A549 treated with AZD9567 at 1 μM for 4 hours (cell line): ENCODE measurements around the gene TDRKH. TPM values are rescaled to one million over a fixed set of nuclear protein-coding genes. Genes with fewer than 3 reads are reported as not detected.

Experiments
- total RNA-seq: library from RNA; stranded (reverse); fragments of 200-300 nt; extraction: Qiagen RNA extraction; gene quantifications from 5 replicates; pipeline ENCODE4 v1.2.3, GENCODE V29; 2022; ENCODE audit not compliant: insufficient read depth

The TDRKH gene, protein sequence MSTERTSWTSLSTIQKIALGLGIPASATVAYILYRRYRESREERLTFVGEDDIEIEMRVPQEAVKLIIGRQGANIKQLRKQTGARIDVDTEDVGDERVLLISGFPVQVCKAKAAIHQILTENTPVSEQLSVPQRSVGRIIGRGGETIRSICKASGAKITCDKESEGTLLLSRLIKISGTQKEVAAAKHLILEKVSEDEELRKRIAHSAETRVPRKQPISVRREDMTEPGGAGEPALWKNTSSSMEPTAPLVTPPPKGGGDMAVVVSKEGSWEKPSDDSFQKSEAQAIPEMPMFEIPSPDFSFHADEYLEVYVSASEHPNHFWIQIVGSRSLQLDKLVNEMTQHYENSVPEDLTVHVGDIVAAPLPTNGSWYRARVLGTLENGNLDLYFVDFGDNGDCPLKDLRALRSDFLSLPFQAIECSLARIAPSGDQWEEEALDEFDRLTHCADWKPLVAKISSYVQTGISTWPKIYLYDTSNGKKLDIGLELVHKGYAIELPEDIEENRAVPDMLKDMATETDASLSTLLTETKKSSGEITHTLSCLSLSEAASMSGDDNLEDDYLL
- total RNA-seq = 5.5 to 7.5 TPM (median 6.2 TPM) in 5 replicates

DNA sequence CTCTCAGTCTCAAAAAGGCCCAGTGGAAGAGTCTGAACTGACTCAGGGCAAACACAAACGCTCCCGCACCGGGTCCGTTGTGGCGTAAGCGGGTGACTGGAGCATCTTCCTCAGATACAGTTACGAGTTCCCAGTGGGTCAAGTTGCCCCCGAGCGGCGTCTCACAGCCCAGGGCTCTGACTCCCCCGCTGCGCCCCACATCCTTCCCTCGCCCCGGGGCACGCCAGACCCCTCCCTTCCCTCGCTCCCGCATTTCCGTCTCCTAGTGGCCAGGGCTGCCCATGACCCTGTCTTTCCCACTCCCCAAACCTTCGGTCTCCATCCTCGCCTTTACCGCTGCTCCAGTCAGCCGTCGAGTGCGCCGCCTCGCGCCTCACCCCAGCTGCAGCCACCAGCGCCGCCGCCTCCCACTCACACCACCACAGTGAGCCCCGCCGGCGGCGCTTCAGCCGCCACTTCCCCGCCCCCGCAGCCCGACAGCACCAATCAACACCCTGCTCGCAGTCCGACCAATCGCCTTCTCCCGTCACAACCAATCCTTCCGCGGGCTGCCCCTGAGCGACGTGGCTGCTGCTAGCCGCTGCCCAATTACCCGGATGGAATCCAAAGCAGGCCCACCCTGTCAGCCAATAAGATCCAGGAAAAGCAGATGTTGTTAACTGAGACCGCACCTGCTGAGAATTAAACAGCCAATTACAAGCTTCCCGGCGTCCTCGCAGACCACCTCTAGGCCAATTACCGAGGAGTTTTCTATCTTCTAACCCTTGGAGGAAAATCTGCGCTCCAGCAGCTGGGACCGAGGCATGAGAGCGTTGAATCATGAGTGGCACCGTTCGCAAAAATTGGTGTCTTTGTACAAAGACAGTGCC lies at the start of gene TDRKH:
TSS of gene TDRKH (minus strand) at position 430 of the 869 bp plus-strand sequence. CDS start 7,478 bp downstream, outside the sequence.

DNA sequence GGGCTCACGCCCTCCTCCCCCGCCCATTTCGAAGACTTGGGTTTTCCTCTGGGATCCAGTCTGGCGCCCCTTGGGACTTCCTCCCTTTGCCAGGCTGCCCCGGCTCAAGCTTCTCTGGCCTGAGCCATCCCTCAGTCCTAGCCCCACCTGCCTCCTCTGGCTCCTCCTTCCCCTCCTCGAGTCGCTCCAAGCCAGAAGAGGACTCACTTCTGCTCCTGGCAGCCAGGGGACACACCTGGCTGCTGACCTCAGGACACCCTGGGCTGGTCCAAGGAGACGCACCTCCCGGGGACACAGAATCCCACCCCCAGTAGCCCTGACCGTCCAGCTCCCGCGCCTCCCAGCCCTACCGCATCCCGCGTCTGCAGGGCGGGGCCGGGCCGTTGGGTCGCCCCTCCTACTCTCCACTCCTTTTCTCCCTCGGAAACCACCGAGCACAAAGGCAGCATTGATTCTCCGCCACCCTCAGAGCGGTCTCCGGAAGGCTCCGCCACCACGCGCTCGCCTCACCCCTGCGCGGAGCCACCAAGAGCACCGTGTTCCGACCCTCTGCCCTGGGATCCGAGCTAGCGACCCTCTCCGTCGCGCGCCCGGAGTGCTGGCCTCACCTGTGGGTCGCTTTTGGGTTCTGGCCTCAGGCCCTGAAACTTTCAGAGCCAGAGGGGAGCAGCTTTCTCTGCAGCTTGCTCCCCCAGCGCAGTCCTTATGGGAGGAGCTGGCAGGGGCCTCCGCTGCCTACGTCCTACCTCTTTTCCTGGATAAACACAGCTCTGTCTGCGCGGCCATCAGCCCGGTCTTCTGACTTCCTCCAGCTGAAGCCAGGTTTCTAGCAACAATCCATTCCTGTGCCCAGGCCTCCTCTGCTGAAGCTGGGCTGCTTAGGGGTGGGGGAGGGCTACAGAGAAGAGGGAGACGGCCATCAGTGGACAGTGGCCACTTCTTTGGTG lies 49.4 kb upstream of the TDRKH start, which contains the start of gene C2CD4D:
TSS of gene C2CD4D (minus strand) at position 364 of the 947 bp plus-strand sequence. CDS start 831 bp downstream, outside the sequence.

DNA sequence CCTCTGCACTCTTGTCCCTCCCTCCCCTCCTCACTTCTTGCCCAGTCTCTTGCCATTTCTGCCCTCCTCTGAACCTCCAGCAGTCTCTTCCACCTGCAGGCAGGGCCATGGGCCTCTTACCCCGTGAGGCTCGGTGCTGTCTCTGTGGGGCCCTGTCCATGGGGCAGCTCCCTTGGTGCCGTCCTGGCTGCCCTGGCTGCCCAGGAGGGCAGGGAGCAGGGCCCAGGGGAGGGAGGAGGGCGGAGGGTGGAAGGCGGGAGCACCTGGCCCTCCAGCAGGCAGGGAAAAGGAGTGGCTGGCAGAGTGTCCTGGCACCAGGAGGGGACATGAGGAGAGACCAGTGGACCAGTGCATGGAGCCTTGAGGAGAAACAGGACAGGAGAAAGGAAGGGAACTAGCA lies 41.3 kb upstream of the TDRKH start, which contains the start of gene RORC:
TSS of gene RORC (minus strand) at position 198 of the 400 bp plus-strand sequence. CDS start at position 160, 38 bp downstream.

DNA sequence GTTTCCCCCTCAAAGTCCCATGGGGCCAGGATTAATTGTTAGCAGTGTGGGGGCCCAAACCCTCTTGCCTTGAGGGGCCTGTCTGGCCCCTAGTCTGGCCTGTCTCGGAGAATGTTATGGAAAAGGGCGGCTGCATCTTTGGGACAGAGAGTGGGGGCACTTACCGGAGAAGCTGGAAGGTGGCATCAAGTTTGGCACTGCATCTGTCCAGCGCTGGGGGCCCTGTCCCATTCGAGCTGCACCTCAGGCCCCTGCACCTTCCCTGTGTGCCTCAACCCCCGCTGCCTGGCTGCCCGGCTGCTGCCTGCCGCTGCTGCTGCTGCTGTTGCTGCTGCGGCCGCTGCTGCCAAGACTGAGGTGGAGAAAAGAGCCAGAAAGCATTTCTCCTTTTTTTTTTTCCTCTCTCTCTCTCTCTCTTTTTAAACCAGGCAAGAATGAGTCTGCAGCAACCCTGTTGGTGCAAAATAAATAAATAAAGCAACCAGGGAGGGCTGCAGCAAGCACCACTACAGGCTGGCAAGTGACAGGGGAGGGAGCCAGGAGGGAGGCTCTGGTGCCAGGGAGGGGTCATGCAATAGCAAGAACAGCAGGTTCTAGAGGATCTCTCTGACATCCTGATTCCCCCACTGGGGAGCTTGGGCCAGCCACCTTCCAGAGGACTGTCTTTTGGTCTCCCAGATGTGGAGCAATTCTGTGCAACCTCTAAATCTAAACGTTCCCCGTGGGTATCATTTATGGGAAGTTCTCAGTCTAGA lies 14.9 kb upstream of the TDRKH start, which contains the start of gene LINGO4:
TSS of gene LINGO4 (minus strand) at position 354 of the 755 bp plus-strand sequence. CDS start 2,715 bp downstream, outside the sequence.

DNA sequence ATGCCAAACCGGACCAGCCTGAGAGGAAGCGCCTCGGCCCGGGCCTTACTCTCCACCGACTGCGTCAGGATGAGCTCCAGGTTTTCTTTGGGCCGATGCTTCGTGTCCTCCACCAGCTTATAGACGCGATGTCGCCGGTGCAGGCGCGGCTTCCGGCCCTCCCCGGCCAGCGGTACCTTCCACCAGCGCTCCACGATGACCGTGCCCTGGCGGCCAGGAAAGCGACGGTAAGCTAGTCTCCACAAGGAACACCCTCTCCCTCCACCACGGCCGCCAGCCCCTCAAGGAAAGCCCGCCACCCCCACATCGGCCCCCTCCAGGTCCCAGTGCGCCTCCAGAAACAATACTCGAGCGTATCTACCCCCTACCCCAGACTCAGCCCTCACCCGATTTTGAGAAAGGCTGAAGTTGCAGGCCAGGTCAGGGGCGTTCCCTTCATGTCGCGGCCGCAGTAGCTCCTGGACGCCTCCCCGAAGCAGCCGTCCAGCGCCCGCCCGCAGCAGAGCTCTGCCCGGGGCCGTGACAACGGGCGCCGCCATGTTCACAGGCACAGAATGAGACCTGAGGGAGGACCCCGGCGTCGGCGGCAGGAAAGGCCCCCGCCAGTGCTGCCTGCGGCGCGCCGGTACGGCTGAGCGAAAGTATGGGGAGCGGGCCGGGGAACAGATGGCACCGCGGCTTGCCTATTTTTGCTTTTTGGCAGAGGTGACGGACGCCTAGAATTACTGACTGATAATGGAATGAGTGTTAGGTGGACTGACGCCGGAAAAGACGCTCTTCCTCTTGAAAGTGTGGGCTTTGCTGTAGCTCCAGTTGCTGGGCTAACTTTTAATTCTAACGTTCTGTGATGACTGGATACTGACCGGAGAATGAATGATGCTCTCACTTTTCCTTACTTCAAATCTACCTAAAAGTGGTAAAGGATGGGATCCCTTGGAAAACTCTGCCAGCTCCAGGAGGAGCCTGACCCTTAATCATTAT lies 27.1 kb downstream of the TDRKH start, which contains the start of gene MRPL9:
TSS of gene MRPL9 (minus strand) at position 556 of the 981 bp plus-strand sequence. CDS start at position 539, 17 bp downstream.

Other genes starting within 250 kb of the TDRKH start
- gene SNX27, start 178.4 kb downstream of the TDRKH start, total RNA-seq = 6.0 to 13.6 TPM (median 6.4 TPM) in 5 replicates
- gene CELF3, start 73.7 kb downstream of the TDRKH start, total RNA-seq = not detected in 5 replicates
- gene RIIAD1, start 69.0 kb downstream of the TDRKH start, total RNA-seq = not detected in 5 replicates
- gene MRPL9, start 27.0 kb downstream of the TDRKH start, total RNA-seq = 49.1 to 85.5 TPM (median 82.0 TPM) in 5 replicates
- not detected in 5 replicates for gene LINGO4, start 14.9 kb upstream of the TDRKH start, total RNA-seq
- 0.03 to 0.08 TPM in 2 of 5 replicates, not detected in the others for gene RORC, start 41.3 kb upstream of the TDRKH start, total RNA-seq
- gene C2CD4D, start 49.3 kb upstream of the TDRKH start, total RNA-seq = 0.05 TPM in 1 of 5 replicates, not detected in the others
- not detected in 5 replicates for gene THEM5, start 63.2 kb upstream of the TDRKH start, total RNA-seq
- gene THEM4, start 119.0 kb upstream of the TDRKH start, total RNA-seq = 13.7 to 16.3 TPM (median 13.9 TPM) in 5 replicates
- 1,980 to 2,581 TPM (median 2,289 TPM) in 5 replicates for gene S100A10, start 203.4 kb upstream of the TDRKH start, total RNA-seq
- 1,473 to 1,950 TPM (median 1,812 TPM) in 5 replicates for gene S100A11, start 246.5 kb upstream of the TDRKH start, total RNA-seq